ENCODE measurements around the gene DDX56.
"Not testable (repeated sequence)": the region's sequence is repeated elsewhere in the genome, so short reads cannot be mapped to it uniquely, and the experiment has no call there.

Gene DDX56

DNA sequence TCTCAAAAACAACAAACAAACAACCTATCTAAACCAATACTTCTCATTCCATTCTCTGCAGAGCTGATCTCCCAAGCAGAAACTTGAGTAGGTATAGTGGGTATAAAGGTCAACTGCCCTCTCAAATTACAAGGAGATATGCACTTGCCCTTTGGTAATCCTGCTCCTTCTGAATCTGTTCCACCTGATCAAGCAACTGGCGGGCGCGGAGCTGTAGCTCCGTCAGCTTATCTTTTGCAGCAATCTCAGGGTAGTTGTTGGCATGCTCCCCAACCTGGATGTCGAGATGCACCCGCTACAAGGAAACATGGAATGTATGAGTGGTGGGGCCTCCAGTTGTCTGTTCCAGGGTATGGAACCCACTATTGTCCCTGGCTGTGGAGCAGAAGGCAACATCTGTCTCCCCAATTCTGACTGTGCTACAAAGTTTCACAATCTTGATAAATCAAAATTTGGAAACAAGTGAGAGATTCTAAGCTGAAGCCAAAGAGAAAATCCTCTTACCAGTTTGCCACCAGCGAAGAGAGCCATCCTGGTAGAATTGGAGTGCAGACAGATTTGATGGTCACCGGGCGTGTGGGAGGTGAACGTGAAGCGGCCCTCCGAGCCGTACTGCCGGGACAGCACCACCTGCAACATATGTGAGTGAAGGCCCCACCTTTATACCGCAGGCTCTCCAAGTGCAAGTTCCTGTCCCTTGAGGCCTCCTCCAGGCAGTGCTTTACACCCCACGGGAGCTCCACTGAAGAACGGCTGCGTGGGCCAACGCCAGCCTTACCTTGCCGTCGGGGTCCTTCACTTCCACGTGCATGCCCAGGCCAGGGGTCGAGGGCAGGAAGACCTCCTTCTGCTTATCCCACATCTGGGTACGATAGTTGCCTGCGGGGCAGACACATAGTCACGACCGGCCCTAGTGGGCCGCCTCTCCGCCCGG, 7.5 kb upstream of the DDX56 start:
- Mint-ChIP-seq H3K27me3 (no peaks in the 10 kb centered on the region), H3K27ac (peak overlapping the region; percentile 90), H3K36me3 (peaks cover 10% of the 10 kb centered on the region), H3K4me1 (ENCODE audit: low read depth) (peaks cover 29% of the 10 kb centered on the region), H3K4me3 (peak overlapping the region; percentile 89), H3K9me3 (ENCODE audit: low read depth) (no peaks in the 10 kb centered on the region)

DNA sequence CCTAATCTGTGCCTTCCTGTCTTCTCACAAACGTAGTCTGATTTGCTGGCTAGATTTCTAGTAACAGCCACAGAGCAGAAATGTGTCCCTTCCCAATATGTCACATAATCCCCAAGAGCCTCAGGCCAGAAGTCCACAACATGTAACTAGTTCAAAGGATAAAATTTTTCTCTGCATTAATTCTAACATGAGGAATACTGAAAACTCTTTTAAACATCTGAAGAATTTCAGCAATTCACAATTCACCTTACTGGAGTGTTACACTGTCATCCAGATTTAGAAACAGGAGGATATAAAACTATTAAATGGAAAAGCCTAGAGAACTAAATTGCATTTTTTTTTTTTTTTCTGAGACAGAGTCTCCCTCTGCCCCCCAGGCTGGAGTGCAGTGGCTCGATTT, 2.5 kb upstream of the DDX56 start:
- no peaks in the 10 kb centered on the region for H3K27me3 Mint-ChIP-seq
- no peaks in the 10 kb centered on the region for H3K9me3 Mint-ChIP-seq (ENCODE audit: low read depth)
- peaks cover 51% of the 10 kb centered on the region for H3K4me1 Mint-ChIP-seq (ENCODE audit: low read depth)
- peak overlapping the region; percentile 13 for H3K27ac Mint-ChIP-seq
- H3K36me3 Mint-ChIP-seq, result peaks cover 9% of the 10 kb centered on the region
- peak overlapping the region; percentile 56 for H3K4me3 Mint-ChIP-seq

DNA sequence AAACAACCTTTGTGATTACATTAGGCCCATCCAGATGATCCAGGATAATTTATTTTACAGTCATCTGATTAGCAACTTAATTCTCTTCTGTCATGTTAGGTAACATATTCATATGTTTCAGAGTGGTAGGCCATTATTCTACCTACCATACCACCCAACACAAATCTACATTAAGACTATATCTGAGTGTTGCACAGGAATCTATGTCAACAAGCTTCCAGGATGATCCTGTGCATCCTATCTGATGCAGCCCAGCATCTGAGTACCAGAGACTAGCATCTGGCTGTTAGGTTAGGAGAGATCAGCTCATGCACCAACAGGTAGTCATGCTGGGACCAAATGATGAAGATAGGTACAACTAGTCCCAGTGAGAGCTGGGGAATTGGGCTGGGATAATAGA, 1.3 kb upstream of the DDX56 start:
- Mint-ChIP-seq H3K4me3 (peak overlapping the region; percentile 97), H3K27me3 (no peaks in the 10 kb centered on the region), H3K9me3 (ENCODE audit: low read depth) (no peaks in the 10 kb centered on the region), H3K4me1 (ENCODE audit: low read depth) (peaks cover 44% of the 10 kb centered on the region), H3K27ac (peak overlapping the region; percentile 96), H3K36me3 (peaks cover 8% of the 10 kb centered on the region)

DNA sequence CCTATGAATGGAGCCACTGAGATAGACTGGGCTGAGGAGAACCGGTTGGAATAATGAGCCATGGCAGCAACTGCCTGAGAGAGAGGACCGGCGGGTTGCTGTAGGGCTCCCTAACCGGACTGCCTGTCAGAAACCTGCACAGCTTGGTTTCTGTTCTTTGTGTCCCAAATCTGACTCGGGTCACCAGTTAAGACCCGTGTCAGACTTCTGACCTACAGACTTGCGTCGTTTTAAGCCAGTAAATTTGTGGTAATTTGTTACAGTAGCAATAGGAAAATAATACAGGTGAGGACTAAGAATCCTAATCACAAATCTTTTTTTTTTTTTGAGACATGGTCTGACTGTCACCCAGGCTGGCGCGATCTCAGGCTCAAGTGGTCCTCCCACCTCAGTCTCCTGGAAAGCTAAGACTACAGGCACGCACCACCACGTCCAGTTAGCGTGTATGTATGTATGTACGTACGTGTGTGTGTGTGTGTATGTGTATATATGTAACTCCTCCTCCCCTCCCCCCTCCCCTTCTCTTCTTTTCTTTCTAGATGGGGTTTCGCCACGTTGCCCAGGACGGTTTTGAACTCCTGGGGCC, 672 bp upstream of the DDX56 start:
- Mint-ChIP-seq H3K9me3 (ENCODE audit: low read depth) (no peaks in the 10 kb centered on the region), H3K4me1 (ENCODE audit: low read depth) (peaks cover 38% of the 10 kb centered on the region), H3K4me3 (peak overlapping the region; percentile 97), H3K27me3 (no peaks in the 10 kb centered on the region), H3K36me3 (peaks cover 5% of the 10 kb centered on the region), H3K27ac (peak overlapping the region; percentile 96)

DNA sequence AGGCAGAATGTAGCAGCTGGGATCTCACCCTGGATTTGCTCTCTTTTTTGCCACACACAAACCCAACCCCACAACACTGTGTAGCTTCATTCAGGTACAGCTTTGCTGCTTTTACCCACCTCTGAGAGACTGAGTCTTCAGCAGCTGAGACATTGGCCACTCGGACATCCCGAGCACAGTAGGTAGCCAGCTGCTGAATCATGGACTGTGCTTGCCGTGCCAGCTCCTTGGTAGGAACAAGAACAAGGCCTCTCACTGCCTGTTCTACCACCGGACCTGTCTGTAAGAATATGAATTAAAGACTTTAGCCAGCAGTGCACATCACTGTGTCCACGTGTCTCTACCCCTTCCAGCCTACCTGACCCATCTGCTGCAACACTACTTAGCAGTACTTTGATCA, 937 bp downstream of the DDX56 start:
- Mint-ChIP-seq H3K9me3 (ENCODE audit: low read depth) (no peaks in the 10 kb centered on the region), H3K36me3 (peaks cover 2% of the 10 kb centered on the region), H3K27me3 (no peaks in the 10 kb centered on the region), H3K27ac (peak overlapping the region; percentile 96), H3K4me1 (ENCODE audit: low read depth) (peaks cover 34% of the 10 kb centered on the region), H3K4me3 (peak overlapping the region; percentile 97)

DNA sequence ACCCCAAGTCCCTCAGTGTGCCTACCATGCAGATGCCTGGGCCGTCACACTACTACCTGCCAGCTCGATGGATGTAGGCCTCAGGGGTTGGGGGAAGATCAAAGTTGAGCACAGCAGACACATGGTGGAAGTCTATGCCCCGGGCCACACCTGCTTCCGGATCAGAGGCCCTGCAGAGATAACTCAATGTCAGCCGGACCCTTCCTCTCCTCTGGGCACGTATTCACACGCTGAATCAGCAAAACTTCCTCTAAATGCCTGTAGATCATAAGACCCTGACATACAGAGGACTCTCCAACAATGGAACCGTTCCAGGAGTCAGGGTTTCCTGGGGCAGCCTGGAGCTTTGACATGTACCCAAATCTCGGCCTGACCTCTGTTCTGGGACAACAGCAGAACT, 3.7 kb downstream of the DDX56 start:
- H3K9me3 Mint-ChIP-seq (ENCODE audit: low read depth), result no peaks in the 10 kb centered on the region
- no peaks in the 10 kb centered on the region for H3K36me3 Mint-ChIP-seq
- H3K4me3 Mint-ChIP-seq, result no peak overlapping the region
- H3K4me1 Mint-ChIP-seq (ENCODE audit: low read depth), result peaks cover 33% of the 10 kb centered on the region
- H3K27ac Mint-ChIP-seq, result peak overlapping the region; percentile 50
- H3K27me3 Mint-ChIP-seq, result no peaks in the 10 kb centered on the region

DNA sequence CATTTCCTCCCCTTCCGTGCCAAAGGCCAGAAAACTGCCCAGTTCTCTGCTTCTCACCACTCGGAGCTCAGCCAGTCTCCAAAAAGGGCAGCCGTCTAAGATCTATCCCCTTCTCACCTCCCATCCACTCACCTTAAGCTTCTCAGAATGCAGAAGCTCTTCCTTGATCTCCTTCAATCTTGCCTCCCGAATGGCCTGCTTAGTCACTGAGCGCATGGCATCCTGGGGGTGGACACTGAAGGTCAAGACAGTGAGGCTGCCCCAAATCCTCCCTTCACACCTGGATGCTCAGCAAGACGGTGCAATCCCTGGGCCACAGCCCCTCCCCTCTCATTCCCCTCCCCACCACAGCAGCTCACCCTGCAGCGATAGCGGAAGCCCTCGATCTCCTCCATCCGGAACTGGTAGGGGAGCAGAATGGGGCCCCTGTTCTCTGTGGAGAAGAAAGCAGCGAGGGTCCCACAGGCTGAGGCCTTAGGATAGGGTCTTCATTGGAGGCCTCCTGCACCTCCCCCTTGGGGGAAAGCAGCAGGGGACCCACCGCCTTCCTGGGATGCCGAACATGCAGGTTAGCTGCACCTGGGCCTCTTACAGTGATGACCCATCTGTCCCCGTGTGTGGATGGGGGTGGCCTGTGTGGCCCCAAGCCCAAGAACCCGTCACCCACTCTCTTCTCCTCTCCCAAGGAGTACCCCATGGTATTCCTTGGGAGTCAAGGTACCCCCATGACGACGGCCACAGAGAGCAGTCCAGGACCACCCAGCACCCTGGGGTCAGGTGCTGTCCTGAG, 4.7 kb downstream of the DDX56 start:
- peak overlapping the region; percentile 58 for H3K27ac Mint-ChIP-seq
- peaks cover 26% of the 10 kb centered on the region for H3K4me1 Mint-ChIP-seq (ENCODE audit: low read depth)
- no peak overlapping the region for H3K4me3 Mint-ChIP-seq
- H3K36me3 Mint-ChIP-seq, result no peaks in the 10 kb centered on the region
- H3K9me3 Mint-ChIP-seq (ENCODE audit: low read depth), result no peaks in the 10 kb centered on the region
- H3K27me3 Mint-ChIP-seq, result no peaks in the 10 kb centered on the region

DNA sequence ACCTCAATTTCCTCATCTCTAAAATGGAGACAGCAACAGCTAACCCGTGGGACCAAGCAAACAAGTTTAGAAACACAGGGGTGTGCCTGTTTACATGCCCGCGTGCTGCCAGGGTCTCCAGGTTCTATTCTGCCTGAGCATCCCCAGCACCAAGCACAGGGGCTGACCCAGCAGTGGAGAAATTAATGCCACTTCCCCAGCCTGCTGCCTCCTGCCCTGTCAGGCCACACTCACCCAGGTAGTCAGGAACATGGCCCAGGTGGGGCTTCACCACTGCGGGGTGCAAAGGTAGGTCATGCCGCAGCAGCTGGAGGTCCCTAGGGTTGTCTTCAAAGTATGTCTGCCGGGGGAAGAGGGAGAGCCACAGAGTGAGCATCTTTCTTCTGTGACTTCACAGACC, 5.8 kb downstream of the DDX56 start:
- Mint-ChIP-seq H3K27ac (peak overlapping the region; percentile 22), H3K36me3 (no peaks in the 10 kb centered on the region), H3K4me1 (ENCODE audit: low read depth) (peaks cover 22% of the 10 kb centered on the region), H3K27me3 (no peaks in the 10 kb centered on the region), H3K4me3 (no peak overlapping the region), H3K9me3 (ENCODE audit: low read depth) (no peaks in the 10 kb centered on the region)

DNA sequence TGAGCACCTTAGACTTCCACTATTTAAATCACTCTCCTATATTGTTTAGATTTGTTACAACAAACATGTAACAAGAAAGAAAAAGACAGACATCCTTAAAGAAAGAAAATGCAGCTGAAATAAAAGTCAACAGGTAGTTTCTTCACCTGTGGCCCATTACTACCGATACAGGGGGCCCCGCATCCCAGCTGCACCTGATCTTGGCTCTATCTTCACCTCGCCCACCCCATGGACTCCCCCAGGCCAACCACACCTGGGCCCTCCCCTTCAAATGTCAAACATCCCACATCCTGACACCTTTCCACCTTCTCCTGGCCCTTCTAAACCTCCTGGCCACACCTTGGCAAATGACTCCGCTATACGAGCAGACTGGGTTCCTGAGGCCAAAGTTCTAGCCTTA, 7.0 kb downstream of the DDX56 start:
- H3K27me3 Mint-ChIP-seq, result no peaks in the 10 kb centered on the region
- no peaks in the 10 kb centered on the region for H3K36me3 Mint-ChIP-seq
- H3K27ac Mint-ChIP-seq, result peak overlapping the region; percentile 28
- H3K4me1 Mint-ChIP-seq (ENCODE audit: low read depth), result peaks cover 14% of the 10 kb centered on the region
- no peaks in the 10 kb centered on the region for H3K9me3 Mint-ChIP-seq (ENCODE audit: low read depth)
- no peak overlapping the region for H3K4me3 Mint-ChIP-seq

DNA sequence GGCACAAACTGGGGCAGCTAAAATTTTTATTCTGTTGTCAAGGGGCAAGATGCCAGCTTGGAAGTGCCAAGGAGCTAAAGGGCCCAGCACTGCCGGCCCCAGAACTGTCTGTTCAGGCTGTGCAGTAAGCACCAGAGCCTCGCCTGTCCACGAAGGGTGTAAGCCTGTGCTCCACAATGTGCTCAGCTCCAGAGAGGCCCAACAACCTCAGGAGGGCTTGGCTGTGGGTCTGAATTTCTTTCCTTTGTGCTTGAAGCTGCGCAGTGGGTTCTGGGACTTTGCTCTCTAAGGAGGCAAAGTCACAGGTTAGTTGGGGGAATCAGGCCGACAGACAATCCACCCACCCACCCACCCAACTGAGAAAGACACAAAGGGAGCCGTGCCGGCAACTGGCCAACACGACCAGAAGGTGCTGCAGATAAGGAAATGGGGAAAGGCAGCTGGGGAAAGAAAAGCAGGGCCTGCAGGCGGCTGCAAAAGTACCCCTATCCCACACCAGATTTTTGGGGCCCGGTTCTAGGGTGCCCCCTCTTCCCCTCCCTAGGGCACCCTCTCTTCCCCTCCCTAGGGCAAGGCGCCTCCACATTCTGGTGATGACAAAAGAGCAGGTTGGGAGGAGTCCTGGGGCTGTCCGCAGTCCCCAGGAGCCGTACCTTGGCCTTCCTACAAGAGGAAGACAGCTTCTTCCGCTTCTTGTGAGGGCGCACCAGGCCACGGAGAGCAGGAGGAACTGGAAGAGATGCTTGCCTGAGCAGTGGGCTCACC, 7.7 kb downstream of the DDX56 start:
- Mint-ChIP-seq H3K4me1 (ENCODE audit: low read depth) (peaks cover 12% of the 10 kb centered on the region), H3K27ac (peak overlapping the region; percentile 28), H3K36me3 (no peaks in the 10 kb centered on the region), H3K4me3 (no peak overlapping the region), H3K27me3 (no peaks in the 10 kb centered on the region), H3K9me3 (ENCODE audit: low read depth) (no peaks in the 10 kb centered on the region)

DNA sequence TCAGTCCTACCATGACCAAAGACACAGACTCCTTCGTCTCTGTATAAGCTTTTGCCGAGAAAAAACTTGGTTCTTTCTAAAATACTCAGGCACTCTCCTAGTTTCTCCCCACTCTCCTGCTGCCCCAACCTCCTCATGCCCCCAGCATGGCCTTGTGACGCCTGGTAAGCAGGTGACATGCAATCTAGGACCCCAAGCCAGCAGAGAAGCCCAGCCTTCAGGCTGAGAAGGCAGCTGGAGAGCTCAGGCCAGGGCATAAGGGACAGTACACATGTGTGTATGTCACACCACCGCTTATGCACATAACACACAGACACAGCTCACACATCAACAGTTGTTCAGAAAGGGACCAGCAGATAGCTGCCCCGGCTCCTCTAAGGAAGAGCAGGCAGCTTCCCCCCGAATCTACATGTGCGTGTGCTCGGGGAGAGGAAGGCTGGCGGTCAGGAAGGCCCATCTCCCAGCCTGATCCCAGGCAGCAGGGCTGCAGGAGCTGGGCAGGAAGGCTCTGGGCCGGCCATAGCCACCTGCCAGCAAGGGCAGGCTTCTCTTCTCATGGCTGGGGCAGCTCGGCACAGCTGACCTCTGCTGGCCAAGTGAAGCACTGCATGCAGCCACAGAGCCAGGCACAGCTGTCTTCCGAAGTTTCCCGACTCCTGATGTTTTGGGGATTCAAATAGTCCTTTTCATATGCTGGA, 8.5 kb downstream of the DDX56 start:
- Mint-ChIP-seq H3K4me3 (no peak overlapping the region), H3K4me1 (ENCODE audit: low read depth) (peaks cover 10% of the 10 kb centered on the region), H3K27ac (peak overlapping the region; percentile 28), H3K9me3 (ENCODE audit: low read depth) (no peaks in the 10 kb centered on the region), H3K36me3 (no peaks in the 10 kb centered on the region), H3K27me3 (no peaks in the 10 kb centered on the region)

DNA sequence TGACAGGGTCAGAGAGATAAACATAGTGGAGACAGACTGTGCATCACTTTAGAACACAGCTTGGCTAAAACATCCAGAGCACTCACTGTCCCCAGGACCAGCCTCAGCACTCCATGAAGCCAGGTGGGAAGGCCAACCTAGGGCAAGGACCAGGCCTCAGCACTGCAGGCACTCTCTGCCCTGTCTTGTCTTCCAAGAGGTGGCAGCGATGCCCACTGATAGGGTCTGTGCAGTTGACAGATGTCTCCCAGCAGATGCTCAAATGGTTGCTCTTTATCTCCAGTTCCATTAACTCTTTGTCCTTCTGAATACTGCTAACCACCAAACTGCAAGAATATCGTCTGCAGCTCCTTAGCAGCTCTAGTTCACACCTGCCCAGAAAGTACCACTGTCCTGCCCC, 9.1 kb downstream of the DDX56 start:
- peaks cover 10% of the 10 kb centered on the region for H3K4me1 Mint-ChIP-seq (ENCODE audit: low read depth)
- no peak overlapping the region for H3K4me3 Mint-ChIP-seq
- H3K9me3 Mint-ChIP-seq (ENCODE audit: low read depth), result no peaks in the 10 kb centered on the region
- H3K36me3 Mint-ChIP-seq, result no peaks in the 10 kb centered on the region
- no peak overlapping the region for H3K27ac Mint-ChIP-seq
- H3K27me3 Mint-ChIP-seq, result no peaks in the 10 kb centered on the region

DNA sequence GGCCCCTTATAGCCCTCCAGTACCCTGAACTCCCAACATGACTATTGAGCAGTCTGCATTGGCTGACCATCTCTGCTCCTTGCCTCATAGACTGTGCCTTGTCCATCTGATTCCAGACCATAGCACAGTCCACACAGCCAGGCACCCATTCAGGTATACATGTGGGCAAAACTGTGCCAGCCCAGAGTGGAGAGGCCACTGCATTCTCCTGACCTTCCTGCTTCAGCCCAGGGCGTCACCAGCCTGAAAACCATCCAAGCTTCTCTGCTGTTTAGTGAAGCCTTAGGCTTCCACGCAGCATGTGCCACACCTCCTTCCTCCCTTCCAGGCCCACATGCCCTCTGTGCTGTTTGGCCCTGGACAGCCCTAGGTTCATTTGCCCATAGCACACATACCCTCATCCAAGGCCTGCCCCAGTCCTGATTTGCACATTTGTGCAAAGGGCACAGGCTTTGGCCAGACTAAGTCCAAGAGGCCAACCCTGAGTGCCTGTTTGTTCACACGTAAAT, 10.5 kb downstream of the DDX56 start:
- H3K36me3 Mint-ChIP-seq, result no peaks in the 10 kb centered on the region
- H3K4me3 Mint-ChIP-seq, result no peak overlapping the region
- peaks cover 8% of the 10 kb centered on the region for H3K4me1 Mint-ChIP-seq (ENCODE audit: low read depth)
- H3K27ac Mint-ChIP-seq, result peak overlapping the region; percentile 52
- H3K9me3 Mint-ChIP-seq (ENCODE audit: low read depth), result no peaks in the 10 kb centered on the region
- no peaks in the 10 kb centered on the region for H3K27me3 Mint-ChIP-seq

DNA sequence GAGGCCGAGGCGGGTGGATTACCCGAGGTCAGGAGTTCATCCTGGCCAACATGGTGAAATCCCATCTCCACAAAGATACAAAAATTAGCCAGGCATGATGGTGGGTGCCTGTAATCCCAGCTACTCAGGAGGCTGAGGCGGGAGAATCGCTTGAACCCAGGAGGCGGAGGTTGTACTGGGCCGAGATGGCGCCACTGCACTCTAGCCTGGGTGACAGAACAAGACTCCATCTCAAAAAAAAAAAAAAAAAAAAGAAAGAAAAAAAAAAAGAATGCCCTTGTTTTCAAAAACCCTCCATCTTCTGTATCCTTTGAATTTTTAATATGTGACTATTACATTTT, 11.1 kb downstream of the DDX56 start:
- not testable (repeated sequence) for H3K36me3 Mint-ChIP-seq; H3K9me3 Mint-ChIP-seq (ENCODE audit: low read depth); H3K27me3 Mint-ChIP-seq; H3K27ac Mint-ChIP-seq; H3K4me1 Mint-ChIP-seq (ENCODE audit: low read depth); H3K4me3 Mint-ChIP-seq
